ENCODE data around the gene CES5A.

DNA sequence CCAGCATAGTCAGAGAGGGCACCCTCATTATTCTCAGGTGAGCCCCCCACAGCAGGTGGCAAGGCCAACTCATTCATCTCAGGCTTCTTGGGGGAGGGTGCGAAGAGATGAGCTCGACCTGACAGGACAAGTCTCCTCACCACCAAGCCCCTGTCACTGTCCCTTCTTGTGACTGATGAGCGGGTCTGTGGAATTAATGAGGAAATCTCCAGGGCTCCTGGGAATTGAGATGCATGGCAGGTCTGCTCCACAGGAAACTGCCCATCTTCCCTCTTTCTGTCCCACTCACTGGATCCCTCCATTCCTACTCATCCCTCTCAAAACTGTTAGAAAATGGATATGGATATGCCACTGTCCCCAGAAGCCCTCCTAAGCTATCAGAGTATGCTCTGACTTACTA, 32.5 kb upstream of the CES5A start:
- TF ChIP-seq, protein P1, sequence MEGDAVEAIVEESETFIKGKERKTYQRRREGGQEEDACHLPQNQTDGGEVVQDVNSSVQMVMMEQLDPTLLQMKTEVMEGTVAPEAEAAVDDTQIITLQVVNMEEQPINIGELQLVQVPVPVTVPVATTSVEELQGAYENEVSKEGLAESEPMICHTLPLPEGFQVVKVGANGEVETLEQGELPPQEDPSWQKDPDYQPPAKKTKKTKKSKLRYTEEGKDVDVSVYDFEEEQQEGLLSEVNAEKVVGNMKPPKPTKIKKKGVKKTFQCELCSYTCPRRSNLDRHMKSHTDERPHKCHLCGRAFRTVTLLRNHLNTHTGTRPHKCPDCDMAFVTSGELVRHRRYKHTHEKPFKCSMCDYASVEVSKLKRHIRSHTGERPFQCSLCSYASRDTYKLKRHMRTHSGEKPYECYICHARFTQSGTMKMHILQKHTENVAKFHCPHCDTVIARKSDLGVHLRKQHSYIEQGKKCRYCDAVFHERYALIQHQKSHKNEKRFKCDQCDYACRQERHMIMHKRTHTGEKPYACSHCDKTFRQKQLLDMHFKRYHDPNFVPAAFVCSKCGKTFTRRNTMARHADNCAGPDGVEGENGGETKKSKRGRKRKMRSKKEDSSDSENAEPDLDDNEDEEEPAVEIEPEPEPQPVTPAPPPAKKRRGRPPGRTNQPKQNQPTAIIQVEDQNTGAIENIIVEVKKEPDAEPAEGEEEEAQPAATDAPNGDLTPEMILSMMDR (IDR thresholded peaks at IDR 0.05 in 8 of 11, conservative IDR thresholded peaks at IDR 0.05 in 3 of 11): no peak
- no peak for TF ChIP-seq POLR2AphosphoS5 (IDR thresholded peaks at IDR 0.05)
- no peak for TF ChIP-seq POLR2A (IDR thresholded peaks at IDR 0.05)
